GM19455 (cell line): ENCODE results near the gene ZNF26.
"Not testable (repeated sequence)": the region's sequence is repeated elsewhere in the genome, so short reads cannot be mapped to it uniquely, and the experiment has no call there.

ENCODE experiments used
- ATAC-seq: cut with Tn5 transposase; IDR thresholded peaks from one replicate; pipeline ENCODE4 v1.9.1; 2021; ENCODE audit not compliant: unreplicated experiment

Gene ZNF26

DNA sequence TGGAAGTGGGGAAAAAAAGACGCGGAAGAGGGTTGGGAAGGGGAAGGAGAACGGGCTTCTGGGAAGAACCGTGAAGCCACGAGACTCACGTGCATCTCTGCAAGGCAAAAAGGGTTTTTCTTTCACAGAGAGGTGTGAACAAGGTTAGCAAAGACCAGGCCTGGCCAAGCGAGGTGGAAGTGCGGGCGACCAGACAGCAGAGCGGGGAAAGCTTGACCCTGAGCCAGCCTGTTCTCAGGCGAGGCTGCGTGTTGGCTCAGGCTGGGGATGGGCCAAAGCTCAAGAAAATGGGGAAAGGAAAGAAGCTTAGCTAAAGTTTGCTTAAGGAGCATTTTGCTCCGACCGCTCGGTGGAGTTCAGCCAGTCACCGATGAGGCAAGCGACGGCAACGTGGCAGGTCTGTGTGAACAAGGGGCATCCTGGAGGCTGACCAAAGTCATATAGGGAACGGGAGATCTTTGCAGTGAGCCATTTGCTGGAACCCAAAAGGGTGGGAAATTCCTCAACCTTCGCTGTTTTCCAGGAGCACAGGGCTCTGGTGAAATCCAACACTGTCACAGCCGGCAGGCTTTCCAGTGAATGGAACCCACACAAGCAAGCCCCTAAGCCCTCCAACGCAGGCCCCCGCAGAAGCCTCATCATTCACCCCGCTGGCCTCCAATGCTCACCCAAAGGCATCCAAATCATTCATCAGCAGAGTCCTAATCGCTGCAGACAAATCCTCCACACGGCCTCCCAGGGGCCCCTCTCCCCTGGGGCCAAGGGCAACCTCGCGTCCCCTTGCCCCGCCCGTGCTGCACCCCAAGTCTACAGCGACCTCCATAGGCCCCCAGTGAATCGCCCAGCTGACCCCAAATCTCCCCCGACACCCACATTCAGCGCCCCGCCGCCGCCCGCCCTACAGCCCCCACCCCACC lies 30.8 kb upstream of the ZNF26 start:
- ATAC-seq: peak; percentile 33

GRCh38 chr12:132956011-132956788 lies 30.0 kb upstream of the ZNF26 start, which contains the start of gene ZNF605:
TSS of gene ZNF605 (minus strand) at chr12:132956306. CDS start at chr12:132945635, 10,671 bp downstream.
- peak; percentile 84 for ATAC-seq

DNA sequence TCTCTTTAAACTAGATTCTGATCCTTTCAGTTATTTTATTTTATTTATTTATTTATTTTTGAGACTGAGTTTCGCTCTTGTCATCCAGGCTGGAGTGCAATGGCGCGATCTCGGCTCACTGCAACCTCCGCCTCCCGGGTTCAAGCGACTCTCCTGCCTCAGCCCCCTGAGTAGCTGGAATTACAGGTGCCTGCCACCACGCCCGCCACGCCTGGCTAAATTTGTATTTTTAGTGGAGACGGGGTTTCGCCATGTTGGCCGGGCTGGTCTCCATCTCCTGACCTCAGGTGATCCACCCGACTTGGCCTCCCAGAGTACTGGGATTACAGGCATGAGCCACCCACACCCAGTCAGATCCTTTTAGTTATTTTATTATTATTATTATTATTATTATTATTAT lies 24.4 kb upstream of the ZNF26 start:
- not testable (repeated sequence) for ATAC-seq

DNA sequence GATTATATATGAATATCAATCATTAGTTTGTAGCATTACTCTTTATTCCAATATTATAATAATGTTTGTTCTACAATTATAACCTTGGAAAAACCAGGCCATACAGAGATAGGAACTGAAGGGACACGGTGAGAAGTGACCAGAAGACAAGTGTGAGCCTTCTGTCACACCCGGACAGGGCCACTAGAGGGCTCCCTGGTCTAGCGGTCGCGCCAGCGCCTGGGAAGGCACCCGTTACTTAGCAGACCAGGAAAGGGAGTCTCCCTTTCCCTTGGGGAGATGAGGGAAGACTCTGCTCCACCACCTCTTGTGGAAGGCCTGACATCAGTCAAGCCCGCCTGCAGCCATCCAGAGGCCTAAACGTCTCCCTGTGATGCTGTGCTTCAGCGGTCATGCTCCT lies 22.2 kb upstream of the ZNF26 start:
- ATAC-seq: not testable (repeated sequence)

GRCh38 chr12:132965796-132966195 lies 20.4 kb upstream of the ZNF26 start:
- ATAC-seq: no peak

DNA sequence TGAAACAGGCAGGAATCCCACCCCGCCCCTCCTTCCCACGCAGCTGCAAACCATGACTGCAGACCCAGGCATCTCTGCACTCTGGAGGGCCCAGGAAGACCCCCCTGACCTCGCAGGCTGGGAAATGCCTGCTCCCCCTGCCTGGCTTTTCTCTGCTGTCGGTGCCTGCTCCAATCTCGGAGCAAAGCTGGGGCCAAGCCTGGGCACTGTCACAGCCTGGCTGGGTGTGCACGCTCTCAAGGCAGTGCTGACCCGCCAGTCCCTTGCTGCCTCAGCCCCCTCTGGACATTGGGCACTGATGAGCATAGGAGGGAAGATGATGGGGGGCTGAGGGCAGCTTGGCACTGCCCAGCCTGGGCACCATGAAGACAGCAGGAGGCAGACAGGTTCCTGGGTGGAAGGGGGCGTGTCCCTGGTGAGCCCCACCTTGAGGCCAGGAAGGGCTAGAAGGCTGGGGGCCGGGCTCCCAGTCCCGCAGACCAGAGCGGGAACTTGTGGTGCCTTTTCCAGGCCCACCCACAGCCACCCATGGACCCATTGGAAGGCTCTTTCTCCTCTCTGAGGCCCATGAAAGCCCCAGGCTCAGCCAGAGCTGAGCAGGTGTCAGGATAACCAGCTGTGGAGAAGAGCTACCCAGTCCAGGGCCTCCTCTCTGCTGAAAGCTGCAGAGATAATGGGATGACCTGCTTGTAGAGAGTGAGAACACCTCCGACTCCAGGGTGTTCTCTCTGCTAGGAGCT lies 19.3 kb upstream of the ZNF26 start:
- ATAC-seq: no peak

GRCh38 chr12:132967736-132968135 lies 18.4 kb upstream of the ZNF26 start:
- no peak for ATAC-seq

DNA sequence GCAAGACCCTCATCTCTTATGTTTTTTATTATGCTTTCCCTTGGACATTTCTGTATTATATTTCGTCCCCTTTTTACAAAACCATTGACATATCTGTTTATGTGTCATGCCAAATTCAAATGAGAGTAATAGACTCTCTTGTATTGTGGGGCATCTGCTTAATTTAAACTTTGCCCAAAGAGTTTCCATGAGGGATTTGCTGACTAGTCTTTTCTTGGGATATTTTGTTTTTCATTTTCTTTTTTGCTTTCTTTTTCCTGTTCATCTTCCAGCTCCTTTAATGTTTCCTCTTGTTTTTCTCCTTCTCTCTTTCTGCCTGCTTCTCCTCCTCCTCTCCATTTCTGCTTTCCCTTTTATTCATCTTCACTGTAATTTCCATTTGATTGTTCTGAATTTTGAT lies 13.8 kb upstream of the ZNF26 start:
- ATAC-seq: no peak

GRCh38 chr12:132976870-132977269 lies 9.3 kb upstream of the ZNF26 start:
- ATAC-seq: not testable (repeated sequence)

- peak; percentile 16 for ATAC-seq
Observed at GRCh38 chr12:132986885-132987225, 688 bp downstream of the ZNF26 start.

DNA sequence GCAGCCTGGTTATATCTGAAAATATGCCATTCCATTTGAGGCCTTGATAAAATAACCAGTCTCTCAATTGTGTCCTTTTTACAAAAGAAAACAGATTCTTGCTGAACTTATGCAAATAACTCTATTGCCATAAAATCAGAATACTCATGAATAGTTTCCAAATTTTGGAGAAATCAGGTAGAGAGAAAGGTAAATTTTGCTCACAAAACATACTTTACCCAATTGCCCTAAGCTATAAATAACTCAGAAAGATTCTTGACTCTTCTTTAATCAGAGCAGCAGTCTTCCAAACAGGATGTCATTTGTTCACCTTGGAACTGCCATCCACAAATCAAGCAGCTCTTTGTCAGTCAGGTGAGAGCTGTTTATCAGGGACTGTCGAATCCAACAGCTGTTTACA lies 12.6 kb downstream of the ZNF26 start:
- ATAC-seq: no peak

DNA sequence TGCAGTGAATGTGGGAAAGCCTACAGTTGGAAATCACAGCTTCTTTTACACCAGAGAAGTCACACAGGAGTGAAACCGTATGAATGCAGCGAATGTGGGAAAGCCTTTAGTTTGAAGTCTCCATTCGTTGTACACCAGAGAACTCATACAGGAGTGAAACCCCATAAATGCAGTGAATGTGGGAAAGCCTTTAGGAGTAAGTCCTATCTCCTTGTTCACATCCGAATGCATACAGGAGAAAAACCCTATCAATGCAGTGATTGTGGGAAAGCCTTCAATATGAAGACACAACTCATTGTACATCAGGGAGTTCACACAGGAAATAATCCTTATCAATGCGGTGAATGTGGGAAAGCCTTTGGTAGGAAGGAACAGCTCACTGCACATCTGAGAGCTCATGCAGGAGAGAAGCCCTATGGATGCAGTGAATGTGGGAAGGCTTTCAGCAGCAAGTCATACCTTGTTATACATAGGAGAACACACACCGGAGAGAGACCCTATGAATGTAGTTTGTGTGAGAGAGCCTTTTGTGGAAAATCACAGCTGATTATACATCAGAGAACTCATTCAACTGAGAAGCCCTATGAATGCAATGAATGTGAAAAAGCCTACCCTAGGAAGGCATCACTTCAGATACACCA lies 24.6 kb downstream of the ZNF26 start:
- no peak for ATAC-seq

DNA sequence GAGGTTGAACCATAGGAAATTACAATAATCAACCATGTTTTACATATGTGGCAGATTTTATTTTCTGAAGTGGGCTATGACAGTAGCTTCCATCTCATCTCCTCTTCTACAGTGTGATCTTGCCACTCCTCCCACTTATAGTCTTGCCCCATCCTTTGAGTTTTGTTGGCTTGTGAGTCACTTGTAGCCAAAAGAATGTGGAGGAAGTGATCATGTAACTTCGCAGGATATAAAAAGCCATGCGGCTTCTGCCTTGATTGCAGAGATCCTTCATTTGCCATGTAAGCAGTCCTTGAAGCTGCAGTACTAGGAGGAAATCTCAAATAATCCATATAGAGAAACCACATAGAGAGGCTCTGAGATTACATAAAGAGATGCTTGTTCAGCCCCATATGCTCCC lies 37.4 kb downstream of the ZNF26 start:
- no peak for ATAC-seq

- ATAC-seq: no peak
Observed at GRCh38 chr12:133026996-133027395, 40.8 kb downstream of the ZNF26 start.

DNA sequence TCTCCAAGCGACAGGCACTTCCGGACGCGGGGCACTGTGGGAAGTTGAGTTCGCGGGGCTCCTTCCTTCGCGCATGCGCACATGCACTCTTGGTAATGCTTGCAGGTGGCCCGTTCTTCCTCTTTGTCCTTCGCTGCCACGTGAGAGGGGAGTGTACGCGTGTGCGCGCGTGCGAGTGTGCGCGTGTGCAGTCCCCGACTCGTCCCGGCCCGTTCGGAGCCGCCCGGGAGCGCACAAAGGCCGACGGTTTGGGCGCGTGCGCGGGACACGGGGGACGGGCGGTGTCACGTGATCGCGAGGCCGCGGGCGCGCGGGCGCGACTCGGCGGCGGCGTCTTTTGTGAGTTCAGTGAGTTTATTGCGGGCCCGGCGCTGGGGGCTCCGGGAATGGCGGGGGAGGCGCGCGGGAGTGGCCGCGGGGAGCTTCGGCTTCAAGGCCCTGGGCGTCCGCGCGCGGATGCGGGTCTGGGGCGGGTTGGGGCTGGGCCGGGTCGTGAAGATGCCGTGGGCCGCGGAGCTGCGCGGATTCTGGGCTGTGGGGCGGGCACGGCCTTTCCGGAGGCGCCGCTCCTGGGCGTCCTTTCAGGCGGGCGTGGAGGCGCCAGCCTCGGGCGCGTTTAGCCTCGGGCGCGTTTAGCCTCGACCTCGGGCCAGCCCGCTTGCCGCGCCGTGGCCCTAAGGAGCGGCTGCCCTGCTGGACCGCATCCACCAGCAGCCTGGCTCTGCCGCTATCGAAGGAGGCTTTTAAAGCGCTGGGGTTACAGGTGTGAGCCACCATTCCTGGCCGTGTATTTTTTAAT lies 51.2 kb downstream of the ZNF26 start, which contains the start of gene ZNF84:
ZNF84 (plus strand) TSS at position 303 of the 799 bp plus-strand sequence. CDS start 3,959 bp downstream, outside the sequence.
- peak; percentile 95 for ATAC-seq

DNA sequence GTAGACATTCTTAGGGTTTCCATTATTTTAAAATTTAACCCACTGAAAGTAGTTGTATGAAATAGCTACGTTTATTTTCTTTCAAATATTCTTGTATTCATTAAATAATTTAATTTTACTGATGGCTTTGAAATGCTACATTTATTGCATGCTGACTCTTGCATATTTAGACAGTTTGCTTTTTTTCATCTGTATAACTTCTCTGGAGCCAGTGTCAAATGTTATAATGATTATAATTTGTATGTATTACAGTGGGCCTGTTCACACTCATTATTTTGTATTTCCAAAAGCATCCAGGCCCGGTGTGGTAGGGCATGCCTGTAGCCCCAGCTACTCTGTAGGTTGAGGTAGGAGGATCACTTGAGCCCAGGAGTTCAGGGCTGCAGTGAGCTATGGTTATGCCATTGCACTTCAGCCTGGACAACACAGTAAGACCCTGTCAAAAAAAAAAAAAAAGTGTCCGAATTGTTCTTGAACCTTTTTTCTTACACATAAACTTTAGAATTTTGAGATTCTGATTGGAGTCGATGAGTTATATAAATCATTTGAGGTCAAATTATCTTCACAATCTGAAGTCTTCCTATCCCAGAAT lies 52.0 kb downstream of the ZNF26 start:
- no peak for ATAC-seq

DNA sequence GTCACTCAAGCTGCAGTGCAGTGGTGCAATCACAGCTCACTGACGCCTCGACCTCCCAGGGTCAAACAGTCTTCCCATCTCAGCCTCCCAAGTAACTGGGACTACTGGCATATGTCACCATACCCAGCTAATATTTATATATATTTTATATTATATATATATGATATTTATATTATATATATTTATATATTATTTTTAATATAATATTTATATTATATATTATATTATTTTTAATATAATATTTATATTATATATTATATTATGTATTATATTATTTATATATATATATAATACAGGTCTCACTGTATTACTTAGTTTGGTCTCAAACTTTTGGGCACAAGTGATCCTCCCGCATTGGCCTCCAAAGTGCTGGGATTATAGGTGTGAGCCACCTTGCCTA lies 60.5 kb downstream of the ZNF26 start:
- ATAC-seq: no peak

DNA sequence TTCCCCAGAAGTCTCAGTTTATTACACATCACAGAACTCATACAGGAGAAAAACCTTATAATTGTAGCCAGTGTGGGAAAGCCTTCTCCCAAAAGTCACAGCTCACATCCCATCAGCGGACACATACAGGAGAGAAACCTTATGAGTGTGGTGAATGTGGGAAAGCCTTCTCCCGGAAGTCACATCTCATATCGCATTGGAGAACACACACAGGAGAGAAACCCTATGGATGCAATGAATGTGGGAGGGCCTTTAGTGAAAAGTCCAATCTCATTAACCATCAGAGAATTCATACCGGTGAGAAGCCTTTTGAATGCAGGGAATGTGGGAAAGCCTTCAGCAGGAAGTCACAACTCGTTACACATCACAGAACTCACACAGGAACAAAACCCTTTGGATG lies 71.3 kb downstream of the ZNF26 start:
- ATAC-seq: no peak
